Skeletal muscle cell (primary cell): ENCODE results near the gene SCAMP1.
"Not testable (repeated sequence)": the region's sequence is repeated elsewhere in the genome, so short reads cannot be mapped to it uniquely, and the experiment has no call there.

Experiments used
- DNase-seq: peaks from one replicate; pipeline ENCODE4 v3.0.0-alpha.2; 2010; ENCODE audit warnings: low read depth
- H3K4me3 ChIP-seq: 2 replicates; pipeline ENCODE4 v1.5.1; 2011; ENCODE audit warnings: low read depth, mild to moderate bottlenecking, control low read depth, low read length, moderate library complexity

SCAMP1 gene

DNA sequence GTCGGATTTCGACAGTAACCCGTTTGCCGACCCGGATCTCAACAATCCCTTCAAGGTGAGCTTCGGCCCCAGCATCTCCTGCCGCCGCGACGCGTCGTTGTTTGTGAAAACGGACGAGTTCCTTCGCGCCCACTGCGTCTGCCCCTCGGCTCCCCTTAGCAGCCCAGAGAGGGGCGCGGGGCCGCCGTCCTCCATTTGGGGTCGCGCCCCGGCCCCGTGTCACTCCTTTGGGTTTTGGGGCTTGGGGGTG, 182 bp downstream of the SCAMP1 start:
- no peak for DNase-seq
- peak overlapping the region; percentile 99 for H3K4me3 ChIP-seq

DNA sequence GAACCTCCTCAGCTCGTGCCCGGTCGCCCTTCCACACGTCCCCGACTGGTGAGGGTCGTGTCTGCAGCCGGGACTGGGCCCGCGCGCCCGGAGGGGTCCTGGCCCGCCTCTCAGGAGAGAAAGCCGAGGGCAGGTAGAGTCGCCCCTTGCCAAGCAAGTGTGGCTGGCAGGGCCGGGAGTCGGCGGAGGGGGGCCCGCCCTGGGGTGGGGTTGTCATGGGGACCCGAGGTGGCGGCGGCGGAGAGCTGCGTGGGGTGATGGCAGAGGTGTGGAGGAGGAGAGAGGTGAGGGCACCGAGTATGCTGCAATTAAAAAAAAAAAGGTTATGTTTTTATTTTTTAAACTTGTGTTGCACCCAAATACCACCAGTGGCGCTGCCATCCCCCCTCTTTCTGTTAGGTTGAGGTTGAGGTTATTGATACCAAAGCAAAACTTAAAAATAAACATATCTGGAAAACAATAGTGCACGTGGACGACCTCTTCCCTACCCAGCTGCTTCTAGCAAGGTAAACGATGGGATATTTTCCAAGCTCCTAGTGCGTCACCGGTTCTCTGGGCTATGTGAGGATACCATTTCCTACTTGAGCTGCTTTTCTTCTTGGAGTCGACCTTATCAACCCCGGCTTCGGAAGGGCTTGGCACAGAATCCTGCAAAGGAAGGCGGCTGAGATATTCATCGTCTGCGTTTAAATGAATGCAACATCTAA, 660 bp downstream of the SCAMP1 start:
- H3K4me3 ChIP-seq: peak overlapping the region; percentile 99
- DNase-seq: no peak

GRCh38 chr5:78361631-78361993, 1.2 kb downstream of the SCAMP1 start:
- DNase-seq: no peak
- peak overlapping the region; percentile 99 for H3K4me3 ChIP-seq

GRCh38 chr5:78362220-78362619, 1.8 kb downstream of the SCAMP1 start:
- no peak overlapping the region for H3K4me3 ChIP-seq
- DNase-seq: no peak

DNA sequence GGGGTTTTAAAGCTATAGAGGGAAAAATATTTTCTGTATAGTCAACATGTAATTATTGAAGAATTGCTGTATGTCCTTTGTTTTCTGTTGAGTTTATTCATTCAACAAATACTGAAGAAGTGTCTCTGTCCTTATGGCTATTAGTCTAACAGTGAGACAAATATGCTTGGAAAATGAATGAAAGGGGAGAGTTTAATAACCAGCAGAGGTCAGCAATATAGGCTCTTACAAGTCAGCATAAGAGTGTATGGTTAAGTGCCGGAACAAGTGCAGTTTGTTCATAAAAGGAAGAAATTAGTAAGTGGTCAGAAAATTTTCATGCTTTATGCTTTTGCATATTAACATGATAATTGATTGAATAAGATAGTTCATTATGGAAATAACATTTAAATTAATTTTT, 3.6 kb downstream of the SCAMP1 start:
- DNase-seq: no peak
- H3K4me3 ChIP-seq: no peak overlapping the region

- H3K4me3 ChIP-seq: no peak overlapping the region
- no peak for DNase-seq
These were observed 7.0 kb downstream of the SCAMP1 start for GRCh38 chr5:78367318-78367991.

- no peak for DNase-seq
- no peak overlapping the region for H3K4me3 ChIP-seq
These were observed 9.3 kb downstream of the SCAMP1 start for GRCh38 chr5:78369680-78370079.

GRCh38 chr5:78373231-78373630, 12.8 kb downstream of the SCAMP1 start:
- H3K4me3 ChIP-seq: no peak overlapping the region
- DNase-seq: no peak

- DNase-seq: no peak
- H3K4me3 ChIP-seq: no peak overlapping the region
These were observed 15.9 kb downstream of the SCAMP1 start for GRCh38 chr5:78376315-78376714.

DNA sequence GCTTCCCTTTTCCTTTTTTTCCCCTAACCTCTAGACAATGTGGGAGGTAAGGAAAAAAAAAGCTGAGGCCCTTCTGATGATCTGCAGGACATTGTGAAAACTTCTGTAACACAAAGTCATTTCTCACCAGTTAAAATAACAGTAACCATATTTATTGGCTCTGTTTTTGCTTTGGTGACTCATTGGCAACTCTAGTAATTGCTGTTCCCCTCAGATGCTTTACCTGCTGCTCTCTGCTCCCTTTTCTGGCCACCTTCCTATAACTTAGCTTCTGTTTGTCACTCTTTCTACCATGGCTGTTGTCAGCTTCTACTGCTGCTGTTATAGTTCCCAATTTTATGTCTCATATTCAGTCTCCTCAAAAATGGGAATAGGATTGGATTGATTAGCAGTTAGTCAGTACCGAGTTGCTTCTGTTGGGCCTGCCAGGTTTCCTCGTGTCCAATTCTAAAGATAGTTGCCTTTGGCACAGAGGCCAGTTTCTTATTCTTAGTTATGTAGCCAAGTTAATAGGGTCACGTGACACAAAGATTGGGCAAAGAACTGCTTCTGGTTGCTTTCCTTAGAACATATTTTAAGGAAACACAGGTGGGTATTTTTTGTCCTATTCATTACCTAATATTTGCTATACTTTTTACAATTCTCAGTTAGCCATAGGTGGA, 16.8 kb downstream of the SCAMP1 start:
- DNase-seq: no peak
- H3K4me3 ChIP-seq: no peak overlapping the region

DNA sequence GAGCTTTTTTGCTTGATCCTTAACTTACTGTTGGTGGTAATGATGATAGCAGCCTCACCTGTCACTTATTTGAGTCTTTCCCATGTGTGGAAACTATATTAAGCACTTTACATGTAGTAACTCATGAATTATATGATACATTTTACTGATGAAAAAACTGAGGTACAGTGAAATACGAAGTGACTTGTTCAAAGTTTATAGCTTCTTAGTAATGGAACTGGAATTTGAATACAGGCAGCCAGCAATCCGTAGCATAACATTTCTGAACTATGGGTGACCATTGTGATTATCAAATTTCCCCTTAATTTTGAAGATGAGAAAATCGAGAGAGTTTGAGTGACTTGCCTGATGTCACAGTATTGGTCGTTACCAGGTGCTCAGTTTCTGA, 17.3 kb downstream of the SCAMP1 start:
- no peak overlapping the region for H3K4me3 ChIP-seq
- no peak for DNase-seq

DNA sequence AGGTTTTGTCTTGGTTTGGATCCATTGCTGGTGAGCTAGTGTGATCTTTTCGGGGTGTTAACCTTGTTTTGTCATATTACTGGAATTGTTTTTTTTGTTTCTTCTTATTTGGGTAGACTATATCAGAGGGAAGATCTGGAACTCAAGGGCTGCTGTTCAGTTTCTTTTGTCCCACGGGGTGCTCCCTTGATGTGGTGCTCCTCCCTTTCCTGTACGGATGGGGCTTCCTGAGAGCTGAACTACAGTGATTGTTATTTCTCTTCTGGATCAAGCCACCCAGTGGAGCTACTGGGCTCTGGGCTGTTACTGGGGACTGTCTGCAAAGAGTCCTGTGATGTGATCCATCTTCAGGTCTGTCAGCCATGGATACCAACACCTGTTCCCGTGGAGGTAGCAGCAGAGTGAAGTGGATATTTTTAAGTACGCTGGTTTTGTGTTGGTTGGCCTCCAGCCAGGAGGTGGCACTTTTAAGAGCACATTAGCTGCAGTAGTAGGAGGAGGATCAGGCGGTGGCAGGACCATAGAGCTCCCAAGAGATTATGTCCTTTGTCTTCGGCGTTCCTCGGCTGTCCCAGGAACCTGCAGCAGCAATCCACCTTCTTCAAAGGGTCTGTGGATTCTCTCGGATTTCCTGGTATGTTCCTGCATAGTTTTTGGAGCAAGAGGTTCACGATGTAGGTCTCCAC, 27.2 kb downstream of the SCAMP1 start:
- H3K4me3 ChIP-seq: no peak overlapping the region
- no peak for DNase-seq

GRCh38 chr5:78391357-78391756, 30.9 kb downstream of the SCAMP1 start:
- not testable (repeated sequence) for DNase-seq, H3K4me3 ChIP-seq

- H3K4me3 ChIP-seq: no peak overlapping the region
- no peak for DNase-seq
These were observed 37.4 kb downstream of the SCAMP1 start for GRCh38 chr5:78397831-78398230.

GRCh38 chr5:78399116-78399515, 38.7 kb downstream of the SCAMP1 start:
- H3K4me3 ChIP-seq: no peak overlapping the region
- DNase-seq: no peak

DNA sequence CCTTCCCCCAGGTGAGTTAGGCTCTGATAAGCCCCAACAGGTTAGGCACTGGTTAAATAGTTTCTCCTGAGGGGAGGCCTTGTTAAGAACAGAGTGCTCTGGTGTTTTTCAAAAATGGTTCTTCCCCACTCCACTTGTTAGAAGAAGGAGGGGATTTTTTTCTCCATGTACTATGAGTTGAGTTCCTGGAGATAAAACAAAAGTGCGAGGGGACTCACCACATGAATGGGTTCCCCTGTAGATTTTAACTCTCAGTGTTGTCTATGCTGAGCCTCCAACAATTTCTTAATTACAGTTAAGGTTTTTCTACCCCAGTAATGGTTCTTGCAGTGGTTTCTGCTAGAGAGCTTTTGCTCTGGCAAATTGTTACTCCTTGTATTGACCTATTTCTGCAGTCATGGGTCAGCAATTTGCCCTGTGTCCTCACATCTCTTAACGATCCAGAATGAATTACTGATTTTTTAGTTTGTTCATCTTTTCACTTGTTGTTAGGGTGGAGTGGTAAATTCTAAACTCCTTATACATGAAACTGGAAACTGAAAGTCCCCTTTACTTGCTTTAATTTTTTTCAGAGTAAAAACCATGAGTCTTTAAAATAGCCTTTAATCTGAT, 44.4 kb downstream of the SCAMP1 start:
- no peak overlapping the region for H3K4me3 ChIP-seq
- no peak for DNase-seq

DNA sequence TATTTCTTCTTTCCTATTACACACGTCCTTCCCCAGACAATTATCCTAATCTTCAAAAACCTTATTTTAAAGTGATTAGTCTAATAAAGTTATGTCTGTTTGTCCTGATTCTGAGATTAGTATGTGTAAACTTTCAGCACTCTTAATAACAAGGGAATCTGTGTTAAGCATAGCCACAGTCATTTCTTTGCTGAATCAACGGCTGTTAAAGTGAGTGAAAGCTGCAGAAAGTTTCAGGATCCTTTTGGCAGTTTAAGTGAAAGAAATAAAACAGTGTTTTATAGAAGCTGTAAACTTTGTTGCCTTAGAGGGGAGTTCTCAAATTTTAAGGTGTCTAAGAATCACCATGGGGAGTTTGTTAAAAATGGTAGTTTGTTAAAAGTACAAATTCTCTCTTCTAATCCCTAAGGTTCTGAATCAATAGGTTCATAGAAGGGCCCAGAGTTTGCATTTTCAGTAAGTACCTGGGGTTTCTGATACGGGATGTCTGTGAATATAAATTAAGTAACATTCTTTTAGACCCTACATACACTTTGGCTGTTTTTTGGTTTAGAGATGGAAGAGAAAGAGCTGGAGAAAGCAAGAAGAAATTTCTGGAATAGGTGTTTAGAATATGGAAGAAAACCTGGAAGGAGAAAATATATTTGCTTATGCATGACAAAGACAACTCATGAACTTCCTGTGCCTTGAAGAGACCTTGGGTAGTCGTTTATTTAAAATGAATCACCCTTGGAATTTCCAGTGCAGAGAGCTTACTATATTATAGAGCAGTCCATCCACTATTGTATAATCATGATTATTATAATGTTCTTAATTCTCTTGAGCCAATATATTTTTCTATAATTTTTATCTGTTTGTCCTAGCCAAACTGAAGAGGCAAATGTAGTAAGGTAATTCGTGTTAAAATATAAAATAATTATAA, 45.7 kb downstream of the SCAMP1 start:
- peak; percentile 4 for DNase-seq
- no peak overlapping the region for H3K4me3 ChIP-seq

GRCh38 chr5:78407458-78407857, 47.0 kb downstream of the SCAMP1 start:
- no peak overlapping the region for H3K4me3 ChIP-seq
- DNase-seq: no peak

- DNase-seq: no peak
- H3K4me3 ChIP-seq: no peak overlapping the region
These were observed 51.2 kb downstream of the SCAMP1 start for GRCh38 chr5:78411586-78411985.
